Epithelial cell of proximal tubule (primary cell): ENCODE measurements around the gene VAV1. TPM values are rescaled to one million over a fixed set of nuclear protein-coding genes. Genes with fewer than 3 reads are reported as not detected.
A peak's percentile ranks its signal among the peaks of the same experiment; 100 is the strongest.

Experiments used
- DNase-seq: peaks from one replicate; pipeline ENCODE4 v3.0.0-alpha.2; 2011; ENCODE audit warnings: low read depth
- H3K4me3 ChIP-seq: 2 replicates; pipeline ENCODE4 v1.5.1; 2011; ENCODE audit warnings: low read depth, mild to moderate bottlenecking, low read length
- CTCF ChIP-seq: conservative IDR thresholded peaks from 2 replicates; pipeline ENCODE4 v1.5.1; 2012; ENCODE audit warnings: low read depth, mild to moderate bottlenecking, low read length
- total RNA-seq: library from RNA; depleted of rRNA; stranded (reverse); fragments of >200 nt; gene quantifications from 2 replicates; pipeline ENCODE4 v1.2.3, GENCODE V29; 2015

VAV1 gene
- total RNA-seq, 1 donor from 2014 or later = 1.3 TPM

- H3K4me3 ChIP-seq = no peak overlapping the region
- DNase-seq = no peak
- no peak for TF ChIP-seq CTCF
Observed at GRCh38 chr19:6856749-6857372, 84.4 kb downstream of the VAV1 start.

- H3K4me3 ChIP-seq = no peak overlapping the region
- no peak for TF ChIP-seq CTCF
- no peak for DNase-seq
Observed at GRCh38 chr19:6861683-6862286, 89.3 kb downstream of the VAV1 start.

DNA sequence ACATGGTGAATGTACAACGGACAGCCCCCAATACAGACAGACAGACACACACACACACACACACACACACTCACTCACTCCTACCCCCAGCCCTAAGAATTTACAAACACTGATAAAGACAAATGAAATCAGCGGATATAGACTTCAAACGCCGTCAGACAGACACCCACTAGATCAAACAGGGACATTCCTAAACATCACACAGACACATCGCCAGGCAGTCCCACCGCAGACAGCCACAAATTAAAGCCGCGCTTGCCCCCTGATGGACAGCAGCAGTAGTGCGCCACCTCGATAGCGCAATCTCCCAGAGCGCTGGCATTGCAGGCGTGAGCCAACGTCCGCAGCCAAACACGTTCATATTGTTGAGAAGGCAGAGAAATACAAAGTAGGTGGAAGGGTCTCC is 90.2 kb downstream of the VAV1 start:
- peak overlapping the region; percentile 9 for H3K4me3 ChIP-seq
- DNase-seq = peak; percentile 30
- peak; percentile 89 for TF ChIP-seq CTCF

- TF ChIP-seq CTCF = no peak
- H3K4me3 ChIP-seq = no peak overlapping the region
Observed at GRCh38 chr19:6864325-6864940, 91.9 kb downstream of the VAV1 start.

DNA sequence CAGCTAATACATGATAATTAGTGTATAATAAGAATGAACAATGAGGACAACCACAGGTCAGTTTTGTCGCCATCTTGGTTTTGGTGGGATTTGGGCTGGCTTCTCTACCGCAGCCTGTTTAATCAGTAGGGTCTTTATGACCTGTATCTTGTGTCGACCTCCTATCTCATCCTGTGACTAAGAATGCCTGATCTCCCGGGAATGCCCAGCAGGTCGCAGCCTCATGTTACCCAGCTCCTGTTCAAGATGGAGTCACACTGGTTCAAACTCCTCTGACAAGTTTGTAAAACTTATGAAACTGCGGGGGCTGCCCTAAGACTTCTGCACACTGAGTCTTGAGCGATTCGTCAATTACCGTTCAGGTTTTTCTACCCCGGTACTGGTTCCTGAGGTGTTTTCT is 93.3 kb downstream of the VAV1 start:
- no peak for TF ChIP-seq CTCF
- no peak for DNase-seq

More at GRCh38 chr19:6864325-6864940, 91.9 kb downstream of the VAV1 start:
- DNase-seq = no peak

DNA sequence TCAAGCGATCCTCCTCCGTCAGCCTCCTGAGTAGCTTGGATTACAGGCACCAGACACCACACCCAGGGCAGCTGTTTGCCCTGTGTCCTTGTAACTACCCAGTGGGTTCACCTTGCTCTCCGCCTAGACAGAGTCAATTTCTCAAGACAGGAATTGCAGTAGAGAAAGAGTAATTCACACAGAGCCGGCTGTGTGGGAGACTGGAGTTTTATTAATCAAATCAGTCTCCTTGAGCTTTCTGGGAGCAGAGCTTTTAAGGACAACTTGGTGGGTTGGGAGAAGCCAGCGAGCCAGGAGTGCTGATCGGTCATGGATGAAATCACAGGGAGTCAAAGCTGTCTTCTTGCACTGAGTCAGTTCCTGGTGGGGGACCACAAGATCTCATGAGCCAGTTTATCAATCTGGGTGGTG is 94.2 kb downstream of the VAV1 start:
- peak; percentile 62 for DNase-seq
- H3K4me3 ChIP-seq = no peak overlapping the region

More for the DNA sequence above, 93.3 kb downstream of the VAV1 start:
- no peak overlapping the region for H3K4me3 ChIP-seq

More for the DNA sequence above, 94.2 kb downstream of the VAV1 start:
- TF ChIP-seq CTCF = no peak
